Umbilical cord (tissue), 2 donors: ENCODE data around the gene SERPINB6. TPM values are rescaled to one million over a fixed set of nuclear protein-coding genes. Genes with fewer than 3 reads are reported as not detected.
A peak's percentile ranks its signal among the peaks of the same experiment; 100 is the strongest.
"Not testable (repeated sequence)": the region's sequence is repeated elsewhere in the genome, so short reads cannot be mapped to it uniquely, and the experiment has no call there.

Source experiments
- DNase-seq: peaks from one replicate; pipeline ENCODE4 v3.0.0-alpha.2; 2015; ENCODE audit warnings: low spot score
- total RNA-seq: library from RNA; depleted of rRNA; stranded (reverse); fragments of >200 nt; gene quantifications from one replicate; pipeline ENCODE4 v1.2.3, GENCODE V29; 2014; ENCODE audit warnings: low replicate concordance; ENCODE audit not compliant: insufficient read depth

Gene SERPINB6
- total RNA-seq, 1 donor from 2014 or later: 63.3 TPM

DNA sequence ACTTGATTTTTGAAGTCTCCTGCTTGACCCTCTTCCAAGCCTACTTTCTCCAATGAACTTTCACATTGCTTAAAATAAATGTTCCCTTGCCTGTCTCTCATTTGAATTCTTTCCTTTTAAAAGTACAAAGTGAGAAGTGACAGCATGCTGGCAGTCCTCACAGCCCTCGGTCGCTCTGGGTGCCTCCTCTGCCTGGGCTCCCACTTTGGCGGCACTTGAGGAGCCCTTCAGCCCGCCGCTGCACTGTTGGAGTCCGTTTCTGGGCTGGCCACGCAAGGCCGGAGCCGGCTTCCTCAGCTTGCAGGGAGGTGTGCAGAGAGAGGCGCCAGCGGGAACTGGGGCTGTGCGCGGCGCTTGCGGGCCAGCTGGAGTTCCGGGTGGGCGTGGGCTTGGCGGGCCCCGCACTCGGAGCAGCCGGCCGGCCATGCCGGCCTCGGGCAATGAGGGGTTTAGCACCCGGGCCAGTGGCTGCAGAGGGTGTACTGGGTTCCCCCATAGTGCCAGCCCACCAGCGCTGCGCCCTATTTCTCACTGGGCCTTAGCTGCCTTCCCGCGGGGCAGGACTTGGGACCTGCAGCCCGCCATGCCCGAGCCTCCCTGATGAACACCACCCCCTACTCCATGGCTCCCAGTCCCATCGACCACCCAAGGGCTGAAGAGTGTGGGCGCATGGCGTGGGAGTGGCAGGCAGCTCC, 31.9 kb downstream of the SERPINB6 start:
- no peak for DNase-seq

DNA sequence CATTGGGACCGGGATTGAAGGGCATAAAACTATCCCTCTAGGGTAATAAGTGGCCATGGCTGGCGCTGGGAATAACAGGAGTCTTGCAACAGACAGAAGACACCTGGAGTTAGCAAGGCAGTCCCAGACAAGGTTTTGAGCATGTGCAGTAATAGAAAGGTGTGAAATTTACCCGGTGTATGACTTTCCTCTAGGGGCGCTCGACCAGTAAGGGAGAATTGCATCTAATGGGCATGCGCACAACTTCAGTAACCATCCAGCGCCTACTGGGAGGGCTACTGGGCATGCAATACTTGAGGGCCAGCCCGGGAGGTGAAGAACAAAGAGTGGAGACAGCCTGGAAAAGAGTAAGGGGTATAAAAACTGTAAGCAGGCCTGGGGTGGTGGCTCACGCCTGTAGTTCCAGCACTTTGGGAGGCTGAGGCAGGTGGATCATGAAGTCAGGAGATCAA, 32.7 kb downstream of the SERPINB6 start:
- DNase-seq: no peak

DNA sequence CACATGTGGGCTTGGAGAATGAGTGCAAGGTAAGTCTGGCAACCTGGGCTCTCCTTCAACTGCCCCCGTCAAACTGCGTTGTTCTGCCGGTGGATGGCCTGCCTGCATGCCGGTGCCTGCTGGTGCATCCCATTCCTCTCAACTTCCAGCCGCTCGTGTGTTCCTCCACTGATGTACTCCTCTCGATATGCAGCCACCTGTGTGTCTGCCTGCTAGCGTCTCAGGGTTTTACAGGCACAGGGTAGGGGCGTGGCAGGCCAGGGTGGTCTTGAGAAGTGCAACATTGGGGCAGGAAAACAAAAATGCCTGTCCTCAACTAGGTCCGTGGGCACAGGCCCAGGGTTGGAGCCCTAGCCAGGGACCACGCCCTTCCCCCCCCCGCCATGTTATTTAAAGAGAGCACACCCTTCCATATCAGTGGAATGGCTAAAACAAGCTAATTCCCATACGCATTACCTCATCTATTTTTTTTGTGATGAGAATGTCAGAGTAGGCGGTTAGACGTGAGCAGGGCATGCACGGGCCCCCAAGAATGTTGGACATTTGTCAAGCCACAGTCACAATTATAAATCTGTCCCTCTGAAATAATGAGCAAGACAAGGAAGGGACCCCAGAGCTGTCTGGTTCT, 33.2 kb downstream of the SERPINB6 start:
- DNase-seq: no peak

DNA sequence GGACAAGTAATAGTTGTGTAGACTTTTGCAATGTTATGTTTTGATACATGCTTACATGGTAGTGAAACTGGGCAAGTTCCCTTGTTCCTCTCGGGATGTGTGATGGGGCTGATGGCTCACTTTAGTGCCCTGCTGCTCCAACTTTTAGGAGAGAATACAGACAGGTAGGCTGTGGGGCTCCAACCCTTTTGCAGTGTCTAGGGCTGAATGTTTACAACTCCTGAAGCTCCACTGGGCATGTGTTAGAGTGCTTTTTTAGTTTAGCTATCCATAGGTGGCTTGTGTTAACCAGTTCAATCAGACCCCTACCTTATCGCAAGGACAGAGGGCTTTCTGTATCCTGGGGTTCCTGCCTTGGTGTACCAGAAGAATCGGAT, 33.8 kb downstream of the SERPINB6 start:
- no peak for DNase-seq

DNA sequence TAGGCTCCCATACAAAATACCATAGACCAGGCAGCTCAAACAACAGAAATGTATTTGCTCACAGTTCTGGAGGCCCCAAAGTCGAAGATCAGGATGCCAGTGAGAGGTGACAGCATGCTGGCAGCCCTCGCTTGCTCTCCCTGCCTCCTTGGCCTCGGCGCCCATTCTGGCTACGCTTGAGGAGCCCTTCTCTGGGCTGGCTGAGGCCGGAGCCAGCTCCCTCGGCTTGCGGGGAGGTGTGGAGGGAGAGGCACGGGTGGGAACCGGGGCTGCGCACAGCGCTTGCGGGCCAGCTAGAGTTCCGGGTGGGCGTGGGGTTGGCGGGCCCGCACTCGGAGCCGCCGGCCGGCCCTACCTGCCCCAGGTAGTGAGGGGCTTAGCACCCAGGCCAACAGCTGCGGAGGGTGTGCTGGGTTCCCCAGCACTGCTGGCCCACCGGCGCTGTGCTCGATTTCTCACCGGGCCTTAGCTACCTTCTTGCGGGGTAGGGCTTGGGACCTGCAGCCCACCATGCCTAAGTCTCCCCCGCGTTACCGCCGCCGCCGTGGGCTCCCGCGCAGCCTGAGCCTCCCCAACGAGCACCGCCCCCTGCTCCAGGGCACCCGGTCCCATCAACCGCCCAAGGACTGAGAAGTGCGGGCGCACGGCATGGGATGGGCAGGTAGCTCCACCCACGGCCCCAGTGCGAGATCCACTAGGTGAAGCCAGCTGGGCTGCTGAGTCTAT, 35.6 kb downstream of the SERPINB6 start:
- no peak for DNase-seq

DNA sequence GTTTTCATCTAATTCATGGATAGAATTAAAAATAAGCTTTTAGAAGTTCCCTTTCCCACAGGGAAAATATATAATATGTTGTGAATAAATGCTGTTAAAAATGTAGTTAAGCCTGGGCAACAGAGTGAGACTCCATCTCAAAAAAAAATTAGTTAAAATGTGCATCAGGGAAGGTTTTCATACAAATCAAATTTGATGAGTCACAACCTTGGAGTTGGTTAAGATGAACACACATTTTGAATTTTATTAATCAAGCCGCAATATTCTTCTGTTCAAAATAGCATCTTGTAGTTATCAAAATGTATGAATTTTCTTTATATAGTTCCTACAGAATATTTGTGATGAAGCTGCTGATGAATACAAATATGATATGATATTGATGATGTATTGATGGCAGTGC, 37.3 kb downstream of the SERPINB6 start:
- no peak for DNase-seq

DNA sequence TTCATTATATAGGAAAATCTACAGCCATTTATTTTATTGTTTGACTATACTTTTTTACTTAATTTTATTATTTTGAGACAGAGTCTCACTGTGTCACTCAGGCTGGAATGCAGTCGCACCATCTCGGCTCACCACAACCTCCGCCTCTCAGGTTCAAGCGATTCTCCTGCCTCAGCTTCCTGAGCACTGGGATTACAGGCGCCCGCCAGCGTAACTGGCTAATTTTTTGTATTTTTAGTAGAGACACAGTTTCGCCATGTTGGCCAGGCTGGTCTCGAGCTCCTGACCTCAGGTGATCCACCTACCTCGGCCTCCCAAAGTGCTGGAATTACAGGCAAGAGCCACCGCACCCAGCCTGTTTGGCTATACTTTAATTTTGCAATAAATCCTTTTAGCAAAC, 38.5 kb downstream of the SERPINB6 start:
- DNase-seq: not testable (repeated sequence)

DNA sequence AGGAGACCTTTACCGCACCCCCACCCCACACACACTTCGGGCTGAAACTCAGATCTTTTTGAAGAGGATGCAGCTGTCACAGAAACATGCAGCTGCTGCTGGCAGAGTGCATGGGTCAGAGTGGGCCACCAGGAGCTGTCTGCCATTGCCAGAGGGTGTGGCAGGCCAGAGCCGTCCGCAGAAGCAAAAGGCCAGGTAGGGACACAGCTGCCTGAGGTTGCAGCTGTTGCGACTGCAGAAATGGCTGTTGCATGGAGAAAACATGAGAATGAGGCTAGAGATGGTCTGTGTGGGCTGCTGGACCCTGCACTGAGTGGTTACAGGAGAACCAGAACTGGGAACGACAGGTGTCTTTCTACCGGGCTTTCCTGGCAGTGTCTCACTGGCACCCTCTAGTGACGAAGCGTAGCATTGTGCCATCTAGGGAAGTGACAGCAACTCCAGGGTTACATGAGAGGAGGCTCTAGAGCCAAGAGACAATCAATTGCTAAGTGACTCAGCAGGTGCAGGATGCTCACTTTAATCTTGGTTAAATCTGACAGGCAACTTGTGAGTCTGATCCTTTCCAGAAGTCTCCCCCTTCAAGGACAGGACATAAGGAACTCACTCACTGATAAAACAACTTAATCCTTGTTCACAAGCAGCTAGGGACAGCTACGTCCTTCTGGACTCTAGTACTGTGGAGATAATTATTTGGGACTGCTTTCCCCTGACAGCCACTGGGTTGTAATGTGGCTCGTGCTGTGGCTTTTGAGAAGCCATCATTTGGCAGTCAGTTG, 39.2 kb downstream of the SERPINB6 start:
- DNase-seq: peak; percentile 77

DNA sequence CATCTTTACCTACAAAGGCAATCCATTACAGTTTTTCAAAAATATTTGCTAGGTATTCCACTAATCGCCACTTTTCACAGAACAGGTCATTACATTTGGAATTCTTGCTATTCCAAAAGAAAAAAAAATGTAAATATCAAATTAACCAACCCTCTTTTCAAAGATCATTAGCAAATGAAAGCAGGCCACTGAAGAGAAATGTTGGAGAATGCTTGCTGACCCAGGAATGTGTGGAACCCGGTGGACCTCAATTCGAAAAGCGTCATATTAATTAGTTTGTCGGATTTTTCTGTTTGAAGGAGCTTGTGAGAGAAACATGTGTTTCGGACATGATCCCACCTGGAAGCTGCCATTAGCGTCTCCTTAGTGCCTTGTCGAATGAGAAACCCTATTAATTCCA, 40.3 kb downstream of the SERPINB6 start:
- DNase-seq: no peak

DNA sequence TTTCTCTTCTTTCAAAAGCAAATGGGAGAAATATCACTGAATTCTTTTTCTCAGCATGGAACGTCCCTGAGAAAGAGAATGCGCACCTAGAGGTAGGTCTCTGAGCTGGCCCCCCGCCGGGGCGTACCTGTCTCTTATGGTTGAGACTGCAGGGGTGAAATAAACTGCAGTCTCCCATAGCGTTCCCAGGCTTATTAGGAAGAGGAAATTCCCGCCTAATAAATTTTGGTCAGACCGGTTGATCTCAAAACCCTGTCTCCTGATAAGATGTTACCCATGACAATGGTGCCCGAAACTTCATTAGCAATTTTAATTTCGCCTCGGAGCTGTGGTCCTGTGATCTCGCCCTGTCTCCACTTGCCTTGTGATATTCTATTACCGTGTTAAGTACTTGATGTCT, 43.4 kb downstream of the SERPINB6 start:
- not testable (repeated sequence) for DNase-seq

DNA sequence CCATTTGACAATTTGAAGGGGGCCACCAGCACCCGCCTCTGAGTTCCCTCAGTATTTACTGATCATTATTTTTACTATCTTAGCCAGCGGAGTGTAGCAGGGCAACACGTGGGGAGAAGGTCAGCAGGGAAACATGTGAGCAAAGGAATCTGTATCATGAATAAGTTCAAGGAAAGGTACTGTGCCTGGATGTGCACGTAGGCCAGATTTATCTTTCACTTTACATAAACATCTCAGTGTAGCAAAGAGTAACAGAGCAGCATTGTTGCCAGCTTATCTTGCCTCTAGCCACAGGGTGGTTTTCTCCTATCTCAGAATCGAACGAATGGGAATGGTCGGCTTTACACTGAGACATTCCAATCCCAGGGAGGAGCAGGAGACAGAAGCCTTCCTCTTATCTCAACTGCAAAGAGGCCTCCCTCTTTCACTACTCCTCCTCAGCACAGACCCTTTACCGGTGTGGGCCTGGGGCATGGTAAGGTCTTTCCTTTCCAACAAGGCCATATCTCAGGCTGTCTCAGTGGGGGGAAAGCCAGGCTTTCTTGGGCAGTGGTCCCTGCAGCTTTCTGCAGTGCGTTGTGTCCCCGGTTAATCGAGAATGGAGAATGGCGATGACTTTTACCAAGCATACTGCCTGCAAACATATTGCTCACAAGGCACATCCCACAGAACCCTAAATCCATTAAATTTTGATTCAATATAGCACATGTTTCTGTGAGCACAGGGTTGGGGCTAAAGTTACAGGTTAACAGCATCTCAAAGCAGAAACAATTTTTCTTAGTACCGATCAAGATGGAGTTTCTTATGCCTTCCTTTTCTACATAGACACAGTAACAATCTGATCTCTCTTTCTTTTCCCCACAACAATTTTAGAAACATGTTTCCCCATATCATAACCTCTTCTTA, 45.3 kb downstream of the SERPINB6 start:
- peak; percentile 58 for DNase-seq

DNA sequence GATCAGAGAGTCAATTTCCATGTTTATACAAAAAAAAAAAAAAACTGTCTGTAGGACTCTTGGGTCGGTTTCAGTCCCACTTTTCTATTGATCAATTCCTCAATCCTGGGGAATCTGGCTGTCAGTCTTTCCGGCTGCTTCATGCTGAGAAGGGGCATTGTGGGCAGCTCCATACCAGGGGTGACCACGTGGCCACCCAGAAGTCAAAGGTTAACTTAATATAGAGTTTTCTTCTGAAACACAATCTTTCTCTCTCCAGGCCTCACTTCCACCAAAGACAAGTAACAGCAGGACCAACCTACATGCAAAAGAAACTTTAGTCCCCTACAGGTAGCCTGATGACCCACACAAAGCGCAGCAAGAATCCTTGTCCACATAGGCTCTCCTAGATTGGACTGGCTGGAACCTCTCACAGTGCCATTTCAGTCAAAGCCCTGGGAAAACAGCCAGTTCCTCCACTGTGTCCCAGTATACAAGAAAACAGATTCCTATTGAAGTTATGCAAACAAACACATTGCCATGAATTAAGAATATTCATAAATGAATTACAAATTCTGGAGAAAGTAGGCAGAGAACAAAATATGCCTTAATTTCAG, 49.7 kb downstream of the SERPINB6 start:
- no peak for DNase-seq

DNA sequence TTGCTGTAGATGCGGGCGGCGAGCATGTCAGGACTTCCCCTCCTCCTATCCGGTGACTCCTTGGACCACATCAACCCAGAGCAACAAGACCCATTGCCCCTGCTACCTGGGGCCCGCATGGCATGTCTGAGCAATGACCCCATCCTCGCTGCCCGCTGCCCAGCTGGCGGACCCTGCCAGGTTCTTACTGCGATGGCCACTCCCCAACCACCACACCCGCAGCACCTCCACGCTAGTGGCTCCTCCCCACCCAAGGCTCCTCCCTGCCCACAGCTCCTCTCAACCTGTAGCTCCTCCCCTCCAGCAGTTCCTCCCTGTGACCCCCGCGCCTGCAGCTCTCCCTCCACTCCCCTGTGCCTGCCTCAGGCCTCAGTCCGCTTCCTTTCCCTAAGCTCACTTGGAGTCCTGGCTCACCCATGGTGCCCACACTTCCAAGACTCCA, 50.7 kb downstream of the SERPINB6 start:
- DNase-seq: no peak

DNA sequence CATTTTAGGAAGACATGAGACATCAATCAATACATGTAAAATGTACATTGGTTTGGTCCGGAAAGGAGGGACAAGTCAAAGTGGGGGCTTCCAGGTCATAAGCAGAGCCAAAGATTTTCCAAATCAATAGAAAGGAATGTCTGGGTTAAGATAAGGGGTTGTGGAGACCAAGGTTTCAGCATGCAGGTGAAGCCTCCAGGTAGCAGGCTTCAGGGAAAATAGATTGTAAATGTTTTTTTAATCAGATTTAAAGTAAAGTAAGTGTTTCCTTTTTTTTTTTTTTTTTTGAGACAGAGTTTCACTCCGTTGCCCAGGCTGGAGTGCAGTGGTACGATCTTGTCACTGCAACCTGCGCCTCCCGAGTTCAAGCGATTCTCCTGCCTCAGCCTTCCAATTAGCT, 51.5 kb downstream of the SERPINB6 start:
- DNase-seq: no peak

DNA sequence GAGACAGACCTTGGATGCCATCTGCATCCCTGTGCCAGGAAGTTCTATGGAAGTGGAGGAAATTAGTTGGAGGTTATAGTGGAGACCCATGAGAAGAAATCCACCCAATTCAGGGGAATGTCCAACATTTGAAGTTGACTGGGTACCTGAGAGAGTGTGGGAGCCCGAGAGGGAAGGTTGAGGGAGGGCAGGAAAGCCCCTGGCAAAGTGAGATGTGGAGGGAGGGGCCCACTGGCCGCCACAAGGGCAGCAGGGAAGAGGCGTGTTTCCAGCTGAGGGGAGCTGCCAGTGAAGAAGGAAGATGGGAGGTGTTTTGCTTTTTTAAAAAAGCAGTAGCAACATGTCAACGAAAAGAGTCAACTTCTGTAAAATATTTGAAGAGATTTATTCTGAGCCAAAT, 52.0 kb downstream of the SERPINB6 start:
- DNase-seq: no peak

DNA sequence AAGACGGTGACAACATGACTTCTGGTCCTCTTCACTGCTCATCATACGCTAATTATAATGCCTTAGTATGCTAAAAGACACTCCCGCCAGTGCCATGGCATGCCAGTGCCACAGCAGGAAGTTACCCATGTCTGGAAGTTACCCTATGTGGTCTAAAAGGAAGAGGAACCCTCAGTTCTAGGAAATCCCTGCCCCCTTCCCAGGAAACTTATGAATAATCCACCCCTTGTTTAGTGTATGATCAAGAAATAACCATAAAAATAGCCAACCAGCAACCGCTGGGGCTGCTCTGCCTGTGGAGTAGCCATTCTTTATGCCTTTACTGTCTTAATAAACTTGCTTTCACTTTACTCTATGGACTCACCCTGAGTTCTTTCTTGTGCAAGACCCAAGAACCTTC, 52.4 kb downstream of the SERPINB6 start:
- no peak for DNase-seq

DNA sequence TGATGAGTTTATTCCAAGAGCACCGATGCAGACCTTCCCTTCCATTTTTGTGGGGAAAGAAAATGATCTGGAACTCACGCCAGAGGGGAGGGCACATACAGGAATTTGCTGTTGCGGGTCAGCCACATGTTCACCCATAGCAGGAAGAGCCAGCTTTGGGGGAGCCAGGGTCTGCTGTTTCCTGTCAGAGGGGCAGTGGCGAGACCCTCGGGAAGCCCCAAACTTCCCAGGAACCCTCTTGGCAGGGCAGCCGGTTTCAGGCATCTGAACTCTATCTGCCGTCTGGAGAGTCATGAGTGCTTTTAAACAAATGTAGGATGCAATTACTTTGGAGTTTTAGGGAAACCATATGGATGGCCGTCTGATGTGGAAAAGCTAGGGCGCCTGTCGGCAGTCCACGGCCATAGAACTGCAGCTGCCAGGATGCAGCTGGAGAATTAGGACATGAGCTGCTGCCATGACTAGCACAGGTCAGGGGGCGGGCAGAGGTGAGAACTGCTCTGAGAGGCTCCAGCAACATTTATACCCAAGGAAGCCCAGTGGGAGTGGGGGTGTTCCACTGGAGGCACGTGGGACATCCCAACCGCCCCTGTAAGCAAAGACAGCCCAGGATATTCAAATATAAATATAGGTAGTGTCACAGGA, 53.4 kb downstream of the SERPINB6 start:
- DNase-seq: no peak

DNA sequence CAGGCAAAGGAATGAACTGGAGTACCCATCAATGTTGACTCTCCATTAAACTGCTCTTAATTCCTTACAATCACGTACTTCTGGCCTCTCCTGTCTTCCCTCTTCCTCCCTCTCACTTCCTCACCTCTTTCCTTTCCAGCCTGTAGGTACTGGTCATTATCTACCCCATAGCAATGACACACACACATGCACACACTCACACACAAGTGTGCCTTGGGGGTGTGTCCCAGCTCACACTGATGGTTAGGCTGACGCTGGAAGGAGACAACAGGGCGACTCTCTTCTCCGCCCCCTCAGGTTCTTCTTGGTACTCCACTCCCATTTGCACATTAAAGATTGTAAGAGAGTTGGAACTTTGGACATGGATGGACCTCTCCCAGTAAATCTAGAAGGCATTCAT, 54.3 kb downstream of the SERPINB6 start:
- no peak for DNase-seq

DNA sequence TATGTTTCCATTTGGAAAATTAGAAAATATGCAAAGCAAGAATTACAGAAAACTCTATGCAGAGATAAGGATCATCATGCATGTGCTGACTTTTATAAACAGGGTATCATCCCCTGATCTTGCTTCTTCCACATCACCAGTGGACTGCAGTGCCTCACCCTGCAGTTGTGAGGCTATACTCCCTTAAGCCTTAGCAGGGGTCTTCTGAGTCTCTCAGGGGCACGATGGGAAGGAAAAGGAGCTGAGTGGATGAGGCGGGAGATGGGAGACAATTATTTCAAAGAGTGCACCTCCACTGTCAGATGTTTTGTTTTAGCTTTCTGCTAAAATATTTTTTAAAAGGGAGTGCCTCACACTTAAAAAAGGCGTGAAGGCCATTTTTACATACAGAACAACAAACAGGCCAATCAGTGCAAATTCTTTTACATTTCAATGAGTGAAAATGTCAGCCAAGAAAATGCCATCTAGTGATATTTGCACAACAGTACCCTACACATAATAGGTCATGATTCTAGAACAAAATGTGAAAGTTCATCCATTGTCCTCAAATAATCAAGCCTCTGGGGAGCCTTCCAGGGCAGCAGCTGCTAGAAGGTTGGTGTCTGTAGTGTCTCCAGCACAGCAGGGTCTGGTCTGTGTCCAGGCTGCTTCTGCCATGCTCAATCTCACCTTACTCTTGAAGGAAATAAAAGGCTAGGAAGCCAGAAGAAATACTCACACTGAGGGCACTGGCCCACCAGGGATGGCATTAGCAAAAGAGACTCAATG, 55.0 kb downstream of the SERPINB6 start:
- no peak for DNase-seq
